ENCODE measurements around the gene TRIO. TPM values are rescaled to one million over a fixed set of nuclear protein-coding genes. Genes with fewer than 3 reads are reported as not detected.

The TRIO gene
- total and polyA plus RNA-seq, 10 of the 15 experiments (the other 5 are each of a cell fraction or from before 2014, with no cell fraction given), result 5.1 to 96.4 (median 44.6) TPM

DNA sequence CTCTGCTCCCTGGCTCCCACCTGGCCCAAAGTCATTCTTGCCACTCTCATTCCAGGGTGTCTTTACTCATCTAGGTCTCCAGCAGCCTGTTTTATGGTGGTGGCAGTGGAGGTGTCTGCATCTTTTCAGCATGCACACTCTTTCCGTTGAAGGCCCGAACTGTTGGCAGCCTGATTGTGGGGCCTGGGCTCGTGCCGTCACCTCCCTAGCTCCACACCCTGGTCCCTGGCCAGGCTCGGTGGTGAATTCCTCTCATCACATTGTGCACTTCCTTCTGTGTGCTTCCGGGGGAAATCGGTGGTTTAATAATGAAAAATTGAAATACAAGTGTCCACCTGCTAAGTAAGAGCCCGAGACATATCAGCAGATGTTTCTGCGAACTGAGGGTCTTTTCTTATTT, 214.3 kb downstream of the TRIO start:
- Histone ChIP-seq H3K9me3 (replicated peaks; ENCODE audit: control insufficient read depth, insufficient read depth, low read length) (no peaks in the 10 kb centered on the region), H4K20me1 (ENCODE audit: control insufficient read depth, insufficient read depth) (no peaks in the 10 kb centered on the region), H2AFZ (ENCODE audit: control insufficient read depth, low read depth, low read length) (no peak overlapping the region), H3K9ac (ENCODE audit: control insufficient read depth, insufficient read depth, low read length) (no peak overlapping the region), H3K4me1 (ENCODE audit: control insufficient read depth, insufficient read depth, low read length) (peaks cover 3% of the 10 kb centered on the region; the same call in 1 of the 2 replicates), H3K27me3 (replicated peaks in 1 of 2; ENCODE audit: control insufficient read depth in 2 of 2, insufficient read depth in 2 of 2, low read length in 1 of 2) (no peaks in the 10 kb centered on the region), H3K4me3 (no peak overlapping the region), H3K4me2 (ENCODE audit: control insufficient read depth, insufficient read depth) (no peak overlapping the region), H3K36me3 (ENCODE audit: control insufficient read depth in 2 of 2, insufficient read depth in 2 of 2, low read length in 1 of 2) (peaks cover 21 to 29% of the 10 kb centered on the region in 2 experiments; a peak in 3 of 4 replicates), H3K79me2 (ENCODE audit: control insufficient read depth, insufficient read depth, low read length) (no peaks in the 10 kb centered on the region; the same call in 1 of the 2 replicates), H3K27ac (ENCODE audit: control insufficient read depth, insufficient read depth) (no peak overlapping the region)
- intact Hi-C loops (cut with micrococcal nuclease; ENCODE audit: unreplicated experiment), result no loop called here
- no peak for FAIRE-seq
- ATAC-seq, result no peak
- ChIA-PET RAD21 (ENCODE audit: unreplicated experiment) (interaction anchor here (0.5 kb wide), 1 partner anchor 146 kb away, joined by 3 read pairs; no protein-coding TSS in a partner anchor), CTCF (interaction anchor here (1.1 to 1.6 kb wide), 2 partner anchors 87 to 255 kb away, joined by 3 to 4 read pairs; no protein-coding TSS in a partner anchor), POLR2A (no interaction called here), SMC1A (ENCODE audit: uncharacterized antibody, unreplicated experiment) (interaction anchor here (0.6 to 1.7 kb wide), 2 partner anchors 291 to 371 kb away, joined by 3 to 6 read pairs; no protein-coding TSS in a partner anchor)
- WGBS (ENCODE audit: insufficient coverage, insufficient replicate concordance, low lambda C conversion rate, missing lambda C conversion rate), result 91% methylated on average over 9 of the region's 9 CpGs
- in situ Hi-C loops (cut with MboI), result loop anchor here (25.0 kb wide), 2 partner anchors 370 to 655 kb away; no protein-coding TSS in a partner anchor
- no peak for DNase-seq (ENCODE audit: low read depth, low spot score)
- TF ChIP-seq HDGF (IDR thresholded peaks at IDR 0.05) (no peak), MEF2A (IDR thresholded peaks at IDR 0.05; ENCODE audit: insufficient read depth, low read depth, low read length) (no peak), SUPT20H (IDR thresholded peaks at IDR 0.05; ENCODE audit: borderline replicate concordance, control insufficient read depth, low read depth, low read length) (no peak), TAF1 (IDR thresholded peaks at IDR 0.05; ENCODE audit: borderline replicate concordance, low read depth, low read length) (no peak), POU2F2 (IDR thresholded peaks at IDR 0.05; ENCODE audit: borderline replicate concordance, low read depth, low read length) (no peak), BACH1 (IDR thresholded peaks at IDR 0.05; ENCODE audit: borderline replicate concordance) (no peak), PBX3 (IDR thresholded peaks at IDR 0.05; ENCODE audit: insufficient replicate concordance, low read depth, low read length) (no peak), YBX1 (IDR thresholded peaks at IDR 0.05) (no peak), LARP7 (IDR thresholded peaks at IDR 0.05) (no peak)
- BruUV-seq (replicated peaks), result no TSS peak
